Stimulated activated CD4-positive, alpha-beta T cell treated with anti-CD3 and anti-CD28 coated beads, Interleukin-1b, Interleukin-23, amount 100 ng/mL, for 4 hours (primary cell): ENCODE results near the gene ATP8B3.
A peak's percentile ranks its signal among the peaks of the same experiment; 100 is the strongest.
"Not testable (repeated sequence)": the region's sequence is repeated elsewhere in the genome, so short reads cannot be mapped to it uniquely, and the experiment has no call there.

ENCODE experiments used
- DNase-seq, 2 donors: peaks; one replicate each; pipeline ENCODE4 v3.0.0-alpha.2; 2020; ENCODE audit warnings: low read depth in 2 of 2

ATP8B3 gene

DNA sequence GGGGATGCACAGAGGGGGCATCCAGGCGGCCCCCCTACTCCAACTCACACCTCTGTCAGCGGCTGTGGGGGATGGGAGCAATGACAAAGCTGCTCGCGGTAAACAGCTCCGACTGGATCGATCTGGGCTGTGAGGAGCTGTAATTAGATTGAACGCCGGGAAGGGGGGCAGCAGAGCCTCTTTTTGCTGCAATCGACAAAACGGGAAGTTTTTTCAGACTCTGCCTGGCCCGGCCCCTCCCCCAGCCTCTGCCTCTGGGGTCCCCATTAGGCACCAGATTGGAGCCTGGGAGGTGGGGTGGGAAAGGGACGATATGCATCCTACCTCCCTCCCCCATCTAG, 42.5 kb downstream of the ATP8B3 start:
- DNase-seq = no peak

DNA sequence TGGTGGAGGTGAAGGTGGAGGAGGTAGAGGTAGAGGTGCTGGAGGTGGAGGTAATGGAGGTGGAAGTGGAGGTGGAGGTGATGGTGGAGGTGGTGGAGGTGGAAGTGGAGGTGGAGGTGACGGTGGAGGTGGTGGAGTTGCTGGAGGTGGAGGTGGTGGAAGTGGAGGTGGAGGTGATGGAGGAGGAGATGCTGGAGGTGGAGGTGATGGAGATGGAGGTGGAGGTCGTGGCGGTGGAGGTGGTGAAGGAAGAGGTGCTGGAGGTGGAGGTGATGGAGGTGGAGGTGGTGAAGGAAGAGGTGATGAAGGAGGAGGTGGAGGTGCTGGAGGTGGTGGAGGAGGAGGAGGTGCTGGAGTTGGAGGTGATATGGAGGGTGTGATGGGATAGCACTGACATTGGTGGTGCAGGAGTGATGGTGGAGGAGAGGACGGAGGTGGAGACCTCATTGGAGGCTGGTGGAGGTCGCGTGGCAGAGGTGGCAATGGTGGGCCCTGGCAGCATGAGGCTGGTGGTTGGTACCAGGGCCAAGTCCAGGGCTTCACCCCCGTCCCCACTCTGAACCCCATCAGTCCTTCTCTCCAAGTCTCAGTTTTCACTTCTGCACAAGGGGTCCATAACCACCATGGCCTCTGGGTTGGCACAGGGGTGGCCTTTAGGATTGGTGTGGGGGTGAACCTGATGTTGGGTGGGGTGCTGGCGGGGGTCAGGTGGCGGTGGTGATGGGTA, 43.0 kb downstream of the ATP8B3 start:
- no peak for DNase-seq

DNA sequence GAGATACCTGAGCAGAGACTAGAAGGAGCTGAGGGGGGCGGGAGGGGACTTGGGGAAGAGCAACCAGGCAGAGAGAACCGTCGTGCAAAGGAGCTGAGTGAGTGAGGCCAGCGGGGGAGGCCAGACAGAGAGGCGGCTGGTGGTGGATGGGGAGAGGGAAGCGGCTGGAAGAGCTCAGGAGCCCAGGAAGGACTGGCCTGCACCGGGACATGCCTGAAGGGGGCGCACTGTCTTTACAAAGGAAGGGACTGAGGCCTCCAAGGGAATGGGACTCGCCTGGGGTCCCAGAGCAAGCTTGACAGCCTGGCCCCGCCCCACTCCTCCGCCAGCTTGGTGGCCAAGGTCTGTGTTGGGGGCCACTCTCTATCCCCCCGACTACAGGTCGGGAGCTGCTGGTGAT, 43.8 kb downstream of the ATP8B3 start:
- DNase-seq = no peak

DNA sequence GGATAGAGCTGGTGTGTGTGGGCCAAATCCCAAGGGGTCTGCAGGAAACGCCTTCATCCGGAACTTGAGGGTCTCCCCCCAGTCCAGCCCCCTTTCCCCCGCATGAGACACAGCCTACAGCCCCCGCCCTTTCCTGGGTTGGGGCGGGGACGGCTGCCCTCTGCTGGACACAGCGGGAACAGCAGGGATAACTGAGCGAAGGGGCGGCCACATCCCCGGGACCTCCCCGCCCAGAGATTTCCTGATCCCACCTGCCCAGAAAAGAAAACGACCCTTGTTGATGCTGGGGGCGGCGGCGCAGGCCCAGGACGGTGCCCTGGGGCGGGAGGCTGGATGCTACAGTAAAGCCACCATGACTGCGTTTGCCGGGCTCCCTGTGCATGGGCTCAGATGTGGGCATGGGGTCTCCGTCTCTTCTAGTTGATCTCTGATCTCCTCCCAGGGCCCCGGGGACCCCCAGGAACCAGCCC, 44.6 kb downstream of the ATP8B3 start:
- DNase-seq = peak; percentile 60 to 66

DNA sequence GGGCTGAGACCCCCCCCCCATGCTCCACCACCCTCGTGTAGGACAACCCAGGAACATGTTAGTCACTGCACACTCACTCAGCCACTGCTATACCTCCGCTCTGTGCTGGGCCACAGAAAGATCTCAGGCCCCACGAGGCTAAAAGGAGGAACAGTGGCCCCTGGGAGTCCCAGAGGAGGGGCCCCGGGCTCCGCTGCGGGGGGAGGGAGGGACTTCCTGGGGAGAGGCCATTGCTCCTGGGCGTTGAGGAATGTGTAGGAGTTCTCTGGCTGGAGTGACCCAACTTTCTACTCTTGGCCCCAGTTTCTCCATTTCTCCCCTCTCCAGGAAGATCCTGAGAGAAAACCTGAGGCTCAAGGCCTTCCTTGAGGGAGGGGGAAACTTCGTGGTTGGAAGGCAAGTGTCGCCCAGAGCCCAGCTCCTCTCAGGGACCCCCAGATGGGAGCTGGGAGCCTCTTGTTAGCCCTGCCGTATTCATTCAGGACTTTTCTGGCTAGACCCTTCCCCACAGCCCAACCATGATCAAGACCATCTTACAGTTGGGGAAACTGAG, 45.2 kb downstream of the ATP8B3 start:
- DNase-seq = no peak

DNA sequence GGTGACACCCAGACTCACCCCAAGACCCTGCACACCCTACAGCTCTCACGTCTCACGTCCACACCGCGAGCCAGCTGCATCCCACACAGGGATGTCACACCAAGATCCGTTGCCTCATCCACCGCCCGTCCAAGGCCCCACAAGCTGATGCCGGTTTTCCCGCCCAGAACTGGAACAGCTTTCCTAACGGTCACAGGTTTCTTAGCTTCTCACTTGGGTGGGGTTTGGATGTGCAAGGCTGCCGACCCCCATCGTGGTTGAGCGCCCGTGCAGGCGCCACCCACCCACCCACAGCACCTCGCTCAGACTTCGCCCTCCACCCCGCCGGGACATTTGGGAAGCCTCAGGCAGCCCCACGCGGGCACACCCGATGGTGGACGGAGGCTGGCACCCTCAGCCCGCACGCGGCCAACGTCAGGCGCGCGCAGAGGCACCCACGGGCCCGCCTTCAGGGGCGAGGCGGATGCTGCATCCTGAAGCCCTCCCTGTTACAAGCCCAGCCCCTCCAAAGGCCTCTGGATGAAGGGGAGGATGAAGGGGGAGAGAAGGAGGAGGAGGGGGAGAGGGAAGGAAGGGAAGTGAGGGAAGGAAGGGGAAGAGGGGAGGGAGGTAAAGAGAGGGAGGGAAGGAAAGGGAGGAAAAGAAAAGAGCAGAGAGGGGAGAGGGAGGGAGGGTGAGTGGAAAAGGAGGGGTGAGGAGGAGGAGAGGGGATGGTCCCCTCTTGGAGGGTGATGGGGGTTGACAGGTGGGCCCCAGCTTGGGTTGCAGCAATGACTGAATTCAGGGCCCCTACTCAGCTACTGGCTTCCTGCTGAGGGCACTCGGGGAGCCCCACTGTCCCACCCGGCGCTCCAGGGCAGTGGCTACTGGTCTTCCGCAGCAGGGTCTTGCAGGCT, 45.9 kb downstream of the ATP8B3 start:
- DNase-seq = no peak

DNA sequence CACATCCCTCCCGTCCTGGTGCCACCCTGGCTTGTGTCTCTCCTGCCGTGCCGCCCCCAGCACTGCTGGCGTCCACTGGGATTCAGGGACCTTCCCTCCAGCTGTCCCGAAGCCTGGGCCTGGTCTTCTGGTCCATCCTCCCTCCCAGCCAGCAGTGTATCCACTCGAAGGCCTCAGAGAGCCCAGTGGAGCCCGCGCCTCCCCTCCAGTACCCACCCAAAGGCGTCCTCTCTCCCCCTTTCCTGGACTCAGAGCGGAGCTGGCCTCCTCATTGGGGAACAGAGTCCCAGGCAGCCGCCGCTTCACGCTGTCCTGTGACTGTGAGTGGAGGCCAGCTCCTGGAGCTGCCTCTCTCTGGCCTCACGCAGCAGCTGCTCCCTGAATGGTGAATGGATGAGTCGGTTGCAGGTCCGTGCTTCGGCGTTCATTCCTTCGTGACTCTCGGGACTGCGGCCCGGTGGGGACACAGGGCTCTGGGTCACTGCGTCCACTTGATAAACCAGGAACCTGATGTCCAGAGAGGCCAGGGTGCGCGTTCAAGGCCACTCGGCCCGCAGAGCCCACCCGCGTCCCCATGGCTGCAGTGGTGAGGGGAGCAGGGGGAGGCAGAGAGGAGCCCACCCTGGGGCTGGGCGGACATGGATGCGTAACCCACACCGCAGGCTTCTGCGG, 46.7 kb downstream of the ATP8B3 start:
- no peak for DNase-seq

DNA sequence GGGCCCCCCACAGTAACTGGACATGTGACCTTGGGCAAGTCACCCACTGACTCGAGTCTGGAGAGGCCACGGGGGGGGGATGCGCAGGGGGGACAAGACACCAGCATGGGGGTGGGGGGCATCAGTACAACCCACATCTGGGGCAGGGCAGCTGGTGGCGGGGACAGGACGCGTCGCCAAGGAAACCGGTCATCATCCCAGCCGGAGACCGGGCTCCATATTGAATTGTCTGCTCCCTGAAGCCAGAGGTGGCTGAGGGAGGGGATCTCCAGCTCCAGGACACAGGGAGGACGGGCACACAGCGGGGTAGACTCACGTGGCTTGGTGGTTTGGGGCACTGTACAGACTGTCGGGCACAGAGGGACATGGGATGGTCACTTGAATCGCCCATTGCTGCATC, 47.3 kb downstream of the ATP8B3 start:
- DNase-seq = no peak

DNA sequence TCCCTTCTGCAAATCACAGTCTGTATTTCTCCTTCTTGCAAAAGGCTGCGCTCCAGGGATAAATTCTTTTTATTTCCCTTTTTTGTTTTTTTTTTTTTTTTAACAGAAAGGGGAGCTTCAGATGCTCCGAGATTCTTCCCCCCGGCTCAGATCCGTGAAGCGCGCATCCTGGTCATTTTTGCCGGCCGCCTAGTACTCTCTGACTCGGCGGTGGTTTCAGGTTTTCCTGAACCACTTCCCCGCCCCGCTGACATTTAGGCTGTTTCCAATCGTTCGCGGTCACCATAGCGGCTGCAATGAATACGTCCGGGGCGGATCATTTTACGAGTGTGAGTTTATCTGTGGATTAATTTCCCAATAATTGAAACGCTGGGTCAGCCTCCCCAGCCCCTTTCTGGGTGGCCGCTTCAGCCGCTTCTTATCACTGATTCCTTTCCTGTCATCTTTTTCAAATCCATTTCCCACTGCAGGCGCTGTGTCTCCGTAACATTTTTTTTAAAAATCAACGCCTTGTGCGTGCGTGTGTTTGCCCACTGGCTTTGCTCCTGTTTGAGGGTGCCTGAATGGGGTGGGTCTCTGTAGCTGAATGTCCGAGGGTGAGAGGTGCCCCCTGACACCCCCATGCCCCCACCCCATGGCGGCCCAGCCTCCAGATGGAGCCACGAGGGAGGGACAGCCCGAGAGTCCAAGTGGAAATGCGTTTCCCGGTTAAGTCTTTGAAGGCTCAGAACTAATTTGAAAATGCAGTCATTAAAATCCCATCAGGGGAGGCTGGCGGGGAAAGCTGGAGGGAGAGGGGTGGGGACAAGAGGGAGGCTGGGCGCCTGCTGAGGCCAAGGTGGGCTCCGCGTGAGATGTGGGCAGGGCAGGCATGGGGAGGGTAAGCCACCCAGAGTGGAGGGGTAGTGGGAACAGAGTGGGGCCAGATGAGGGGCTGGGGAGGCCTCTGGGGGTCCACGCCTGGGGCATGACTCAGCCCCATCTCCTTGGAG, 48.1 kb downstream of the ATP8B3 start:
- DNase-seq = no peak

DNA sequence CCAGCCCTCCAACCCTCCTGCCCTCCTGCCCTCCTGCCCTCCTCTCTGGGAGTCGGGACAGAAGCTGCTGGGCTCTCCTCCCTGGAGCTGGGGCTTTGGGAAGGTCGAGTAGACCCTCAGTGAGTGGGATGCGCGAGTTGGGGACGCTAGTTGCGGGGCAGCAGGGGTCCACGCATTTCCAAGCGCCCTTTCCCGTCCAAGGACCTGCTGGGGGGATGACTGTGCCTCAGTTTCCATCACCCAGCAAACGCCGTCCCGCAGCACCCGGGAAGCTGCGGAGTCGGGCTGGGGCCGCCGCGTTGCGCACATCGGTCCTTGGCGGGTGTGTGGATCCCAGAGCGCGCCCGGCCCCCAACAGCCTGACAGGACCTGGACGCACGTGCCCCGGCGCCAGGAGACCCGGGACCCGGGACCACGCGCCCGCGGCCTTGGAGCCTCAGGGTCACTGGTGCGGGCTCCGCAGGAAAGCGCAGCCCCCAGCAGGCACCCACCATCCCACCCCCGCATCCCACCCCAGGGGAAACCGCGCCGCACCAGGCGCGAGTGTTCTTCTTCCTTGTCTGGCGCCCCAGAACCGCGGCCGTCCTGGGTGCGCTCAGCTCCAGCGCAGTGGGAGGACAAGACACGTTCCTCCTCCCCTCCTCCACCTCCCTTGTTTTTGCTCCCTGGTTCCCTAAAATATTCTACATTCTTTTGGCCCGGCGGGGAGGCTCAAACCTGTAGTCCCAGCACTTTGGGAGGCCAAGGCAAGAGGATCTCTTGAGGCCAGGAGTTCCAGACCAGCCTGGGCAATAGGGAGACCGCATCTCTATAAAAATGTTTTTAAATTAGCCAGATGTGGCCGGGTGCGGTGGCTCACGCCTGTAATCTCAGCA, 49.6 kb downstream of the ATP8B3 start:
- DNase-seq = no peak

DNA sequence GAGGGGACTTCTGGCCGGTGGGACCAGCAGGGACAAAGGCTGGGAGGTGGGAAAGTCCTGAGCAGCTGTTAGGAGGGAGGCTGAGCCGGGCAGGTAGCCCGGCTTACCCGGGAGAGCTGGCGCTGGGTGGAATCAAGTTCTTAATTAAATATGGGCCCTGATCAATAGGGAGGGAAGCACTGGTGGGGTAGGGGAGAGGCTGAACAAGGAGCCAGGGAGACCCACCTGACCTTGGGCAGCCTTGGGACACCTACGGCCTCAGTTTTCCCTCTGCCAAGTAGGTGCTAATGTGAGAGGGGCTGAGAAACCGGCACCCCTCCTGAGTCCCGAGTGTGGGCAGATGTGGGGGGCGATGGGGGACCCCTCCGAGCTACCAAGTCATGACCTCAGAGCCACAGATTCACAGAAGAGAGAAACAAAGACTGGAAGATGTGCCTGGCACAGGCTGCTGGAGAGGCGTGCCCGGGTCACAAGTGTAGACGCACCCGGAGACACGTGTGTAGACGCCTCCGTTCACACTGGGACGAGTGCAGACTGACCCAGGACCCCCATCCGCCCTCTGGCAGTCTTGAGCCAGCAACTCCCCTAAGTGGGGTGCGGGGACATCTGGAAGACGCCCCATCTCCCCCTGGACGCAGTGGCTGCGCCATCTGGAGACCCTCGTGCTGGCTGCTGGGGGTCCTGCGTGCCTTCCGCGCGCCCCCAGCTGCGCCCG, 50.4 kb downstream of the ATP8B3 start:
- DNase-seq = no peak

DNA sequence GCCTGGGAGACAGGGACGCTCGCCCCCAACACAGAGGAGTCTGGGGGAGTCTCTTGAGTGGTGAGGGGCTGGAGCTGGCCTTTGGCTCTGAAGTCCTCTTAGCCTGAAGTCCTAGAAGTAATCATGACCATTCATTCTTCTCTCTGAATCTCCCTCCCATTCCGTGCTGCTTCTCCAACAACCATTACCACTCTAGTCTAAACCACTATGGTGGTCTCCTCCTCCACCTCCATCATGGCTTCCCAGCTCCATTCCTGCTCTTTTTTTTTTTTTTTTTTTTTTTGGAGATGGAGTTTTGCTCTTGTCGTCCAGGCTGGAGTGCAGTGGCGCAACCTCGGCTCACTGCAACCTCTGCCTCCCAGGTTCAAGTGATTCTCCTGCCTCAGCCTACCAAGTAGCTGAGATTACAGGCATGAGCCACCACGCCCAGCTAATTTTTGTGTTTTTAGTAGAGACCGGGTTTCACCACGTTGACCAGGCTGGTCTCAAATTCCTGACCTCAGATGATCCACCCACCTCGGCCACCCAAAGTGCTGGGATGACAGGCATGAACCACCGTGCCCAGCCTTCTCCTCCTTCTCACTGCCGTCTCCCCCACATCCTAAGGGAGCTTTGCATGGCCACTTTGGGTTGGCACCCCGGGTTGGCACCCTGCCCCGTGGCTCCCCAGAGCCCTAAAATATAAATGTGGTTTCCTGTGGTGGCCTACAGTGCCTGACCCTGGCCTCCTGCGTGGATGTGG, 51.1 kb downstream of the ATP8B3 start:
- not testable (repeated sequence) for DNase-seq

DNA sequence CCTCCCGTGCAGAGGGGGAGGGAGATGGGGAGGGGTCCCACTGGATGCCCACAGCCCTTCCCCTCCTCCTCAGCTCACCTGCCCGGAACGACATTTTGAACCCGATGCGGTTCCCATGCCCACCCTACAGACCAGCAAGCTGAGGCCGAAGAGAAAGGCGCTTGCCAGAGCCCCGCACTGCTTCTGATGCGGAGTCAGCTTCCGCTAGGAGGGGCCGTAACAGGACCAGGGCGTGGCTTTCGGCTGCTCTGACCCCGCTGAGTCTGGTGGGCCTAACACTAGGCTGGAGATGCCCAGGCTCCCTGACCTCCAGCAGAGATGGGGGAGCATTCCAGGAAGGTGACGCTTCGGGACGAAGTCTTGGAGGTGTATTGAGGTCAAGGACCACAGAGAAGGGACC, 52.1 kb downstream of the ATP8B3 start:
- no peak for DNase-seq

DNA sequence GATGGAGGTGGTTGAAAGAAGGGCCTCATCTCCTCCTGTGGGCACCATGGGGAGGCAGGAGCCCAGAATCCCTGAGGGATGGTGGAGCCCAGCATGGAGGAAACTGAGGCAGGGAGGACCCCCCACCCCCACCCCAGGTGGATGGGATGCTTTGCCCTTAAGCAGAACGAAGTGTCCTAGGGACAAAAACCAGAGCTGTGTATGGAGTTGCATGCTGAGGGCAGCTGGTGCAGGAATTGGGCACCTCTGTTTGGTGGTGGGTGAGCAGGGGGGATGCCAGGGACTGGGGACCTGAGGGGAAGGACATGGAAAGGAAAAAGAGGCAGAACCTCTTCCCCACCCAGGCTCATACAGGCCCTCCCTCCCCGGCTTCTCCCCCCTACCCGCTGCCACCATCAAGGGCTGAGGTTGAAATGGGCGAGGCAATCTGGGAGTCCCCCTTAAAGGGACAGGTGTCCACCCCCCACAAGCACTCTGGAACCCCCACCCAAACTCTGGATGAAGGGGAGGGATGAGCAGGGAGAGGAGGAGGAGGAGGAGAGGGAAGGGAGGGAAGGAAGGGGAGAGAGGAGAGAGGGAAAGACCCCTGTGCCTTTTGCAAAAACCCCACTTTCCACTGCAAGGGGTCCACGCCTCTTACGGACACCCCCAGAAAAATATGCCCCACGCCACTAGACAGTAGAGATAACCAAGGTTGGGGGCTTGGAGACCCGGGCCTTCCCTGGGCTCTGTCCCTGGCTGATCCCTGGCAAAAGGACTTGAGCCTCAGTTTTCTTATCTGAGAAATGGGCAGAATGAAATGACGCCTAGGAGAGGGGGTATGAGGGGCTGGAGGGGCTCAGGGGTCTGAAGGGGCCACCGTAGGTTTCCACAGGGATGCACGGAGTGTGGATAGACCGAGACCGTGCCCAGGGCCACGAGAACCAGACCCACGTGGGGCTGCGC, 52.8 kb downstream of the ATP8B3 start:
- DNase-seq = no peak

DNA sequence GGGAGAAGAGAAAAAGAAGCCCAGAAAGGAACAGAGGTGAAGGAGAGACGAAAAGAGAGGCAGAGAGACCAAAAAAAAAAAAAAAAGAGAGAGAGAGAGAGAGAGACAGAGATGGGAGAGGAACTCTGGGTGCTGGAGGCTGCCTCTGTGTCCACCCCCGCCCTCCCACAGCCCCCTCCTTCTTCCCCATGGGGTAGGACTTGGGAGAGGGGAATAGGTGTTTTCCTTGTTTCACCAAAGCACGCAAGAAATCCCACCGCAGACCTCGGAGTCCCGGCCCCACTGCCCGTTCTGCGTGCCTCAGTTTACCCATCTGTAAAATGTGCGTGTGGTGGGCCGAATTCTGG, 53.9 kb downstream of the ATP8B3 start:
- DNase-seq = no peak

DNA sequence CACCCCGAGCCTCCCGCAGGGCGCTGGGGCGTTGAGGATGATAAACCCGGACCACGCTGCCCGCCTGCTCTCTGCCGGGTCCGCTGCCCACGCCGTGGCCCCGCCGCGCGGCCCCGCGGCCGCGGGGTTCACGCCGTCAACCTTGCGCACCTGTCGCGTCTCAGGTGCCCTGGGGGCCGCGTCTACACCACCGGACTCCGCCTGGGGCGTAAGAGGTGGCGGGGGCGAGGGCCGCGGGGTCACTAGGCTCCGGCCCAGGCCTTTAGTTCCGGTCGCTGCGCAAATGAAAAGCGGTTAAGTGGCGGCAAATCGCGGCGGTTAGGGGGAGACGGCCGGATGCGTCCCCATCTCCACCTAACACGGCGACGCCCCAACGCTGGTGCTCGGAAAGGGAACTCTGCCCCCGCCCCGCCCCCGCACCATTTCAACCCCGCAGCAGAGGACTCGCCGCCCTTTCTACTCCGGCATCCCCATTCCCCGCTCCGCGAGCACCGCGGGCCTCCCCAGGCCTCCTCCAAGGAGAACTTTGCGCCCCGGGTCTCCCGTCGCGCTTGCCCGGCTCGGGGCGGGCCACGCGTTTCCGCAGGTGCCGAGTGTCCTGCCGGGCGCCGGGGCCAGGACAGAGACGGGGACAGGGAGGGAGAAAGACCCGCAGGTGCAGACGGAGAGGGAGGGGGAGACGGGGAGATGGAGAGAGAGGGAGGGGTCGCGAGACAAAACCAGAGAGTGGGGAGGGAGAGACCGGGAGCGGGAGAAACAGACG, 54.4 kb downstream of the ATP8B3 start:
- no peak for DNase-seq
